ENCODE measurements around the gene LRRTM4.

DNA sequence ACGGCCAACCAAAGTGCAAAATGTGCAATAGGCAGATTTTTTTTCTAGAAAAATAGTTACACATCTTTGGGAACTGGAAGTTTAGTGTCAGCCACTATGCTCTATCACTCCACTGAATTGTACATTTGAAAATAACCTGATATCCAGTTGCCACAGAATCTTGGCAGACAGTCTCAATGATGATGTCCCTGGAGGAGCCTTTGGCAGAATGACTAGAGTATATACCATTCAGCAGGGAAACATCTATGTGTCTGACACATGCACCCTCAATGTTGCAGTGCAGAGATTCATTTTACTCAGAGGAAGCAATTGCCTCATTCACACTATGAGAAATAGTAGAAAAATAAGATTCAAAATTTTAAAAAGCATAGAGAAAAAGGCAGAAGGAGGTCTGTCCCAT lies 475.8 kb downstream of the LRRTM4 start:
- TF ChIP-seq, protein P1, sequence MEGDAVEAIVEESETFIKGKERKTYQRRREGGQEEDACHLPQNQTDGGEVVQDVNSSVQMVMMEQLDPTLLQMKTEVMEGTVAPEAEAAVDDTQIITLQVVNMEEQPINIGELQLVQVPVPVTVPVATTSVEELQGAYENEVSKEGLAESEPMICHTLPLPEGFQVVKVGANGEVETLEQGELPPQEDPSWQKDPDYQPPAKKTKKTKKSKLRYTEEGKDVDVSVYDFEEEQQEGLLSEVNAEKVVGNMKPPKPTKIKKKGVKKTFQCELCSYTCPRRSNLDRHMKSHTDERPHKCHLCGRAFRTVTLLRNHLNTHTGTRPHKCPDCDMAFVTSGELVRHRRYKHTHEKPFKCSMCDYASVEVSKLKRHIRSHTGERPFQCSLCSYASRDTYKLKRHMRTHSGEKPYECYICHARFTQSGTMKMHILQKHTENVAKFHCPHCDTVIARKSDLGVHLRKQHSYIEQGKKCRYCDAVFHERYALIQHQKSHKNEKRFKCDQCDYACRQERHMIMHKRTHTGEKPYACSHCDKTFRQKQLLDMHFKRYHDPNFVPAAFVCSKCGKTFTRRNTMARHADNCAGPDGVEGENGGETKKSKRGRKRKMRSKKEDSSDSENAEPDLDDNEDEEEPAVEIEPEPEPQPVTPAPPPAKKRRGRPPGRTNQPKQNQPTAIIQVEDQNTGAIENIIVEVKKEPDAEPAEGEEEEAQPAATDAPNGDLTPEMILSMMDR (IDR thresholded peaks at IDR 0.05) = no peak
- no peak for TF ChIP-seq POLR2A (IDR thresholded peaks at IDR 0.05)

Data from thyroid gland (tissue), 4 donors.